SK-N-SH (cell line): Measurements from ENCODE around the gene AFAP1L1. TPM values are rescaled to one million over a fixed set of nuclear protein-coding genes. Genes with fewer than 3 reads are reported as not detected.

Experiments
- CTCF ChIA-PET: fragments of 300-600, 350-600 bp; formaldehyde crosslinking; extraction: SDS; loops from one replicate; lab custom pipeline; 2021; lab: Yijun Ruan, JAX
- POLR2A ChIA-PET: fragments of 350-600 bp; sonication (Branson Sonifier 250); formaldehyde crosslinking; extraction: SDS; loops from one replicate; lab custom pipeline; 2020; ENCODE audit warnings: antibody characterized with exemption, inconsistent platforms; lab: Yijun Ruan, JAX
- DNase-seq: peaks from one replicate; pipeline ENCODE4 v3.0.0; 2012
- H2AFZ ChIP-seq: fragments of 200-600 bp; sonication (generic); 2 replicates; pipeline ENCODE4 v1.8.1; 2016; ENCODE audit warnings: antibody characterized with exemption, mild to moderate bottlenecking, low read depth
- H3F3A ChIP-seq: fragments of 200-600 bp; sonication (generic); replicated peaks from 2 replicates; pipeline ENCODE3; 2016; ENCODE audit warnings: antibody characterized with exemption, mild to moderate bottlenecking; ENCODE audit not compliant: insufficient read depth
- H3K27ac ChIP-seq, 2 experiments: fragments of 200-500 bp in 1 of 2; fragments of 200-600 bp in 1 of 2; sonication (Bioruptor generic) in 1 of 2; sonication (generic), shearing (Covaris generic) in 1 of 2; 2 replicates each; pipeline versions ENCODE4 v1.5.1 to v1.6.1; 2014 to 2016; ENCODE audit warnings: low read depth in 2 of 2, inconsistent platforms in 1 of 2, low read length in 1 of 2, mild to moderate bottlenecking in 1 of 2, mixed read lengths in 1 of 2
- H3K27me3 ChIP-seq: fragments of 200-600 bp; sonication (generic), shearing (Covaris generic); 2 replicates; pipeline ENCODE4 v1.6.1; 2016; ENCODE audit warnings: mixed run types; ENCODE audit not compliant: insufficient read depth
- H3K36me3 ChIP-seq, 2 experiments: fragments of 200-500 bp in 1 of 2; fragments of 200-600 bp in 1 of 2; sonication (Bioruptor generic) in 1 of 2; sonication (generic) in 1 of 2; replicated peaks in 1 of 2; 2 replicates each; pipeline versions ENCODE3 to v1.5.1; 2014 to 2016; ENCODE audit warnings: low read length in 1 of 2, mild to moderate bottlenecking in 1 of 2; ENCODE audit not compliant: insufficient read depth in 2 of 2, control insufficient read depth in 1 of 2
- H3K4me1 ChIP-seq, 2 experiments: fragments of 200-500 bp in 1 of 2; fragments of 200-600 bp in 1 of 2; sonication (Bioruptor generic) in 1 of 2; sonication (generic), shearing (Covaris generic) in 1 of 2; 2 replicates each; pipeline versions ENCODE4 v1.5.1 to v1.6.1; 2014 to 2016; ENCODE audit warnings: low read depth in 1 of 2, low read length in 1 of 2, mixed run types in 1 of 2; ENCODE audit not compliant: insufficient read depth in 2 of 2, control insufficient read depth in 1 of 2
- H3K4me2 ChIP-seq: fragments of 200-600 bp; sonication (generic), shearing (Covaris generic); 2 replicates; pipeline ENCODE4 v1.6.1; 2017; ENCODE audit warnings: mixed run types
- H3K4me3 ChIP-seq, 2 experiments: fragments of 200-500 bp in 1 of 2; fragments of 200-600 bp in 1 of 2; sonication (Bioruptor generic) in 1 of 2; sonication (generic), shearing (Covaris generic) in 1 of 2; 2 replicates each; pipeline versions ENCODE4 v1.5.1 to v1.8.1; 2014 to 2016; ENCODE audit warnings: low read depth in 2 of 2, inconsistent platforms in 1 of 2, low read length in 1 of 2, mild to moderate bottlenecking in 1 of 2, mixed read lengths in 1 of 2, moderate library complexity in 1 of 2
- H3K79me2 ChIP-seq: fragments of 200-600 bp; sonication (generic); 2 replicates; pipeline ENCODE4 v1.8.1; 2017; ENCODE audit warnings: mild to moderate bottlenecking; ENCODE audit not compliant: insufficient read depth
- H3K9ac ChIP-seq: fragments of 200-600 bp; sonication (generic); 2 replicates; pipeline ENCODE4 v1.6.1; 2017; ENCODE audit warnings: mixed run types
- H3K9me2 ChIP-seq: fragments of 200-600 bp; sonication (generic); 2 replicates; pipeline ENCODE4 v1.6.1; 2017; ENCODE audit warnings: mixed run types
- H3K9me3 ChIP-seq: fragments of 200-600 bp; sonication (generic); 2 replicates; pipeline ENCODE4 v1.6.1; 2017; ENCODE audit warnings: mixed run types, mild to moderate bottlenecking, moderate library complexity
- H4K20me1 ChIP-seq: fragments of 200-600 bp; sonication (generic); 2 replicates; pipeline ENCODE4 v1.6.1; 2017; ENCODE audit warnings: mild to moderate bottlenecking, mixed run types; ENCODE audit not compliant: insufficient read depth
- CTCF ChIP-seq: fragments of 200-600 bp; sonication (generic); IDR thresholded peaks from 2 replicates; pipeline ENCODE4 v1.6.1; 2017; ENCODE audit warnings: antibody characterized with exemption, mild to moderate bottlenecking, moderate library complexity
- GABPA ChIP-seq: IDR thresholded peaks from 2 replicates; pipeline ENCODE4 v1.4.0; 2012; ENCODE audit warnings: low read depth, mild to moderate bottlenecking
- RCOR1 ChIP-seq: fragments of 150-350 bp; IDR thresholded peaks from 2 replicates; pipeline ENCODE4 v1.6.1; 2017; ENCODE audit warnings: antibody characterized with exemption, low read length
- REST ChIP-seq: IDR thresholded peaks from 2 replicates; pipeline ENCODE4 v1.6.1; 2012; ENCODE audit warnings: mild to moderate bottlenecking, low read depth, low read length, moderate library complexity
- RFX5 ChIP-seq: IDR thresholded peaks from 2 replicates; pipeline ENCODE4 v1.6.1; 2012; ENCODE audit warnings: mild to moderate bottlenecking, improper control_type of control experiment, low read length
- RXRA ChIP-seq: IDR thresholded peaks from 2 replicates; pipeline ENCODE4 v1.4.0; 2012; ENCODE audit warnings: low read depth, mild to moderate bottlenecking, borderline replicate concordance
- SIN3A ChIP-seq: IDR thresholded peaks from 2 replicates; pipeline ENCODE4 v1.6.1; 2012; ENCODE audit warnings: low read depth, mild to moderate bottlenecking, low read length, moderate library complexity, borderline replicate concordance
- SMC3 ChIP-seq: IDR thresholded peaks from 2 replicates; pipeline ENCODE4 v1.6.1; 2012; ENCODE audit warnings: low read depth, low read length, improper control_type of control experiment
- TAF1 ChIP-seq: IDR thresholded peaks from 2 replicates; pipeline ENCODE4 v1.6.1; 2012; ENCODE audit warnings: low read depth, mild to moderate bottlenecking, low read length, moderate library complexity, borderline replicate concordance
- TEAD4 ChIP-seq: IDR thresholded peaks from 2 replicates; pipeline ENCODE4 v1.4.0; 2012; ENCODE audit warnings: mild to moderate bottlenecking, borderline replicate concordance; ENCODE audit not compliant: insufficient read depth
- USF1 ChIP-seq: IDR thresholded peaks from 2 replicates; pipeline ENCODE4 v1.4.0; 2012; ENCODE audit warnings: low read depth, borderline replicate concordance
- YY1 ChIP-seq: IDR thresholded peaks from 2 replicates; pipeline ENCODE4 v1.4.0; 2012; ENCODE audit warnings: low read depth, mild to moderate bottlenecking
- WGBS: methylation state at CpG from one replicate; pipeline ENCODE4 v1.1.6; 2017; ENCODE audit warnings: low lambda C conversion rate; 5-methylcytosine and 5-hydroxymethylcytosine counted together
- polyA plus RNA-seq, 3 experiments: library from polyadenylated mRNA; depleted of rRNA; stranded (reverse); fragments of >200 nt; gene quantifications; 2 replicates each; pipeline ENCODE4 v1.2.3, GENCODE V29; 2012

Gene AFAP1L1
- polyA plus RNA-seq, 1 of the 3 experiments (the other 2 are of a cell fraction): 0.82 TPM

GRCh38 chr5:149301049-149301743 lies 29.5 kb downstream of the AFAP1L1 start:
- no peaks in the 10 kb centered on the region for H3K9me2 ChIP-seq
- H3K36me3 ChIP-seq: no peaks in the 10 kb centered on the region
- H3K4me2 ChIP-seq: no peak overlapping the region
- H3K79me2 ChIP-seq: no peaks in the 10 kb centered on the region
- H3K27ac ChIP-seq: no peak overlapping the region
- 88% methylated on average over 13 of the region's 13 CpGs for WGBS
- H2AFZ ChIP-seq: no peak overlapping the region
- ChIA-PET POLR2A (no interaction called here), CTCF (interaction anchor here (1.2 to 3.2 kb wide), 2 partner anchors 16 to 134 kb away, joined by 3 to 14 read pairs; no protein-coding TSS in a partner anchor)
- TF ChIP-seq SIN3A (no peak), RFX5 (no peak), SMC3 (no peak), YY1 (no peak), TAF1 (no peak), RCOR1 (no peak), CTCF (no peak), RXRA (no peak), REST (no peak), TEAD4 (no peak), USF1 (no peak), GABPA (no peak)
- H3K4me3 ChIP-seq: no peak overlapping the region
- no peaks in the 10 kb centered on the region for H3K9me3 ChIP-seq
- H4K20me1 ChIP-seq: no peaks in the 10 kb centered on the region
- no peaks in the 10 kb centered on the region for H3K27me3 ChIP-seq
- H3K9ac ChIP-seq: no peak overlapping the region
- DNase-seq: no peak
- H3K4me1 ChIP-seq: peaks cover 0 to 12% of the 10 kb centered on the region in 2 experiments; a peak in 1 of 4 replicates
- no peaks in the 10 kb centered on the region for H3F3A ChIP-seq
